ENCODE data around the gene KANK2. TPM values are rescaled to one million over a fixed set of nuclear protein-coding genes. Genes with fewer than 3 reads are reported as not detected.

KANK2 gene
- total and polyA plus RNA-seq, 2 donors (not counting 1 experiment from before 2014, with no cell fraction given) = 192 to 511 TPM

DNA sequence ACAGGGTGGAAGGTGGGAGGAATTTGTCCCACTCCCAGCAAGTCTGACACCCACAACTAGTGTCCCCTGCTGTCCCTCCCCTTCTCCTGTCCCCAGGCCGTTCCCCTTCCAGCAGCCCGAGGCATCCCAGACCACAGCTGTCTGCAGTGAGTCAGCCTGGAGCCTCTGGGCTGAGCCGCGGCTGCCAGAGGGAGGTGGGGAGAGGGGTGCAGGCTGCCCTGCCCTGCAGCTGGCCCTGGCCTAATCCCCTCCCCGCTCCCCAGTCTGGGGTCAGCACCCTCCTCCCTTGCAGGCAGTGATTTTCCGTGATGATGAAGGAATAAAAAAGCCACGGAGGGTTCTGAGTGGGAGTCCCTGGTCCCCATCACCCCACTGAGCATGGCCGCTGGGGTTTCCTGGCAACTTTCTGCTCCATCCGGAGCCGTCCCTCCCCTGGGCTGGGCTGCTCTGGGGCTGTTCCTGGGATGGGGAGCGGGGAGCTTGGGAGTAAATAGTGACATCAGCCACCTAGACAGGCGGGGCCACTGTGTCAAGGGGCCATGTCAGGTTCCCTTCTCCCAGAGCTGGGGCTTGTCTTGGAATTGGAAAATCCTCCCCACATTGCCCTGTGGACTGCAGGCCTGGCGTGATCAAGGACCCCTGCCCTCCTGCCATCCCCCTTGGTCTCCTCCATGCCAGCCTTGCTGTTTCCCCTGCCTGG, 58.6 kb downstream of the KANK2 start:
- no peaks in the 10 kb centered on the region for H3K36me3 ChIP-seq (ENCODE audit: control insufficient read depth, insufficient read depth, low read length)
- TF ChIP-seq EZH2 (IDR thresholded peaks at IDR 0.05; ENCODE audit: low read length, missing control alignments) = no peak
- TF ChIP-seq, protein P1, sequence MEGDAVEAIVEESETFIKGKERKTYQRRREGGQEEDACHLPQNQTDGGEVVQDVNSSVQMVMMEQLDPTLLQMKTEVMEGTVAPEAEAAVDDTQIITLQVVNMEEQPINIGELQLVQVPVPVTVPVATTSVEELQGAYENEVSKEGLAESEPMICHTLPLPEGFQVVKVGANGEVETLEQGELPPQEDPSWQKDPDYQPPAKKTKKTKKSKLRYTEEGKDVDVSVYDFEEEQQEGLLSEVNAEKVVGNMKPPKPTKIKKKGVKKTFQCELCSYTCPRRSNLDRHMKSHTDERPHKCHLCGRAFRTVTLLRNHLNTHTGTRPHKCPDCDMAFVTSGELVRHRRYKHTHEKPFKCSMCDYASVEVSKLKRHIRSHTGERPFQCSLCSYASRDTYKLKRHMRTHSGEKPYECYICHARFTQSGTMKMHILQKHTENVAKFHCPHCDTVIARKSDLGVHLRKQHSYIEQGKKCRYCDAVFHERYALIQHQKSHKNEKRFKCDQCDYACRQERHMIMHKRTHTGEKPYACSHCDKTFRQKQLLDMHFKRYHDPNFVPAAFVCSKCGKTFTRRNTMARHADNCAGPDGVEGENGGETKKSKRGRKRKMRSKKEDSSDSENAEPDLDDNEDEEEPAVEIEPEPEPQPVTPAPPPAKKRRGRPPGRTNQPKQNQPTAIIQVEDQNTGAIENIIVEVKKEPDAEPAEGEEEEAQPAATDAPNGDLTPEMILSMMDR (conservative IDR thresholded peaks at IDR 0.05 in 1 of 2, IDR thresholded peaks at IDR 0.05 in 1 of 2; ENCODE audit: low read depth in 1 of 2, low read length in 2 of 2) = no peak
- H3K4me1 ChIP-seq (ENCODE audit: control insufficient read depth, extremely low read depth, insufficient read depth, low read length) = peaks cover 39% of the 10 kb centered on the region
- peak overlapping the region; percentile 48 for H3K4me2 ChIP-seq (ENCODE audit: extremely low read depth, insufficient read depth, low read length)
- H3K27ac ChIP-seq (ENCODE audit: insufficient read depth, low read length) = peak overlapping the region; percentile 67
- no peaks in the 10 kb centered on the region for H3K9me3 ChIP-seq (ENCODE audit: control insufficient read depth, insufficient read depth, low read depth, low read length)
- H2AFZ ChIP-seq (ENCODE audit: low read length) = no peak overlapping the region
- no peak overlapping the region for H3K4me3 ChIP-seq (replicated peaks in 1 of 4; ENCODE audit: control extremely low read depth in 1 of 4, insufficient read depth in 1 of 4, low read depth in 3 of 4, low read length in 4 of 4)
- no peaks in the 10 kb centered on the region for H3K27me3 ChIP-seq (ENCODE audit: control insufficient read depth, insufficient read depth, low read length)
- no peaks in the 10 kb centered on the region for H4K20me1 ChIP-seq (ENCODE audit: control insufficient read depth, extremely low read depth, insufficient read depth, low read length)
- peak overlapping the region; percentile 16 for H3K9ac ChIP-seq (ENCODE audit: insufficient read depth, low read length)
- peak; percentile 80 to 83 for DNase-seq (ENCODE audit: low read depth in 2 of 2)
- no peaks in the 10 kb centered on the region for H3K79me2 ChIP-seq (ENCODE audit: control insufficient read depth, insufficient read depth, low read length)

DNA sequence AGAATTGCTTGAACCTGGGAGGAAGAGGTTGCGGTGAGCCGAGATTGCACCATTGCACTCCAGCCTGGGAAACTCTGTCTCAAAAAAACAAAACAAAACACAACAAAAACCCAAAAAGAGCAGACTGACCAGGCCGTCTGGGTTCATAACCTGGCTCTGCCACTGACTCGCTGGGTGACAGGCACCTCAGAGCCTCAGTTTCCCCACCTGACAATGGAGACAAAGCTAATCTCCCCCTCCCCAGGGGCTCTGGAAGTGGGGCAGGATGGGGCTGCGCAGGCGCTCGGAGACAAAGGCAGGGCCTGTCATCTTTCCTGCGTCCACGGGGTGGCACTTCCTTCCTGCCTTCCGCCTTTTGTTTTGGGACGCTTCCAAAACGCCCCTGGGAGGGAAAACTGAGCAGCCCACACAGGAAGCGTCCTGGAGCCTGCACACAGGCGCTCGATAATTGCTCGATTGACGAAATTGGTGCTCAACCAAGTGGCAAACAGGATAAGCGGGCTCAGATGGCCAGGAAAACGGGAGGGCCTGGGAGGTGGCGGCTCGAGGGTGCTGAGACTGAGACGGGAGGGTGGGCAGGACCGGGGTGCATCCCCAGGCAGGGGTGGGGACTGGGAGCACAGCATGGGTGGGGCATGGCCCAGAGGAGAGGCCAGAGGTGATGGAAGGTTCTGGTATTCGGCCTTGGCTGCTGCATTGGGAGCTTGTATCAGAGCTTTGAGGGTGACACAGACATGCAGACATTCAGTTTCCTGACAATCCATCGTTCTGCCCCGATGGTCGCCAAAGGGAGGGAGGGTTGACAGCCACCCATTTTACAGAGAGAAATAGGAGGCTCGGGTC, 59.6 kb downstream of the KANK2 start:
- Histone ChIP-seq H2AFZ (ENCODE audit: low read length) (peak overlapping the region; percentile 58), H3K27me3 (ENCODE audit: control insufficient read depth, insufficient read depth, low read length) (no peaks in the 10 kb centered on the region), H3K4me1 (ENCODE audit: control insufficient read depth, extremely low read depth, insufficient read depth, low read length) (peaks cover 29% of the 10 kb centered on the region), H3K9ac (ENCODE audit: insufficient read depth, low read length) (peak overlapping the region; percentile 45), H3K36me3 (ENCODE audit: control insufficient read depth, insufficient read depth, low read length) (peaks cover 6% of the 10 kb centered on the region), H3K9me3 (ENCODE audit: control insufficient read depth, insufficient read depth, low read depth, low read length) (no peaks in the 10 kb centered on the region), H3K27ac (ENCODE audit: insufficient read depth, low read length) (peak overlapping the region; percentile 67), H4K20me1 (ENCODE audit: control insufficient read depth, extremely low read depth, insufficient read depth, low read length) (no peaks in the 10 kb centered on the region), H3K79me2 (ENCODE audit: control insufficient read depth, insufficient read depth, low read length) (no peaks in the 10 kb centered on the region), H3K4me3 (replicated peaks in 1 of 4; ENCODE audit: control extremely low read depth in 1 of 4, insufficient read depth in 1 of 4, low read depth in 3 of 4, low read length in 4 of 4) (peak overlapping the region in 2 of 4 experiments; percentile 16 to 29), H3K4me2 (ENCODE audit: extremely low read depth, insufficient read depth, low read length) (peak overlapping the region; percentile 79)
- peak; percentile 81 to 95 for DNase-seq (ENCODE audit: low read depth in 2 of 2)
- TF ChIP-seq, protein P1 (conservative IDR thresholded peaks at IDR 0.05 in 1 of 2, IDR thresholded peaks at IDR 0.05 in 1 of 2; ENCODE audit: low read depth in 1 of 2, low read length in 2 of 2) = peak; percentile 76 to 83
- no peak for TF ChIP-seq EZH2 (IDR thresholded peaks at IDR 0.05; ENCODE audit: low read length, missing control alignments)

DNA sequence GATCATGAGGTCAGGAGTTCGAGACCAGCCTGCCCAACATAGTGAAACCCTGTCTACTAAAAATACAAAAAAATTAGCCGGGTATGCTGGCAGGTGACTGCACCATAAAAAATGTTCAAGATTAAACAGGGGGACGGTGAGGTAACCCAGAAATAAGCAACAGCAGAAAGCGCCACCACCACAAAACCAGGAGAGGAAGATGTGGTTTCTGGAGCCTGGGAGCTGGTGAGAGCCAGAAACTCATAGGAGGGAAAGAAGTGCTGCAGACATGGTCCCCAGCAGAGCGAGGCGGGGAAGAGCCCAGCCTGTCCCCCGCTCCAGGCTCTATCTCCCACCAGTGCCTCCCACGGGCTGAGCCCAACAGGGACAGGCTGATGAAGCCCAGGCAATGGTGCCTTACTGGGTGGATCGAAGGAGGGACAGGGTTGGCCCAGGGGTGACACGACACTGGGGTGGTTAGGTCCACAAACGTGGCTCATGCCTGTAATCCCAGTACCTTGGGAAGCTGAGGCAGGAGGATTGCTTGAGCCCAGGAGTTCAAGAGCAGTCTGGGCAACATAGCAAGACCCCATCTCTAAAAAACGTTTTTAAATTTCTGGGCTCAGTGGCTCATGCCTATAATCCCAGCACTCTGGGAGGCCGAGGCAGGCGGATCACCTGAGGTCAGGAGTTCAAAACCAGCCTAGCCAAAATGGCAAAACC, 60.8 kb downstream of the KANK2 start:
- Histone ChIP-seq H3K9me3 (ENCODE audit: control insufficient read depth, insufficient read depth, low read depth, low read length) (no peaks in the 10 kb centered on the region), H3K4me1 (ENCODE audit: control insufficient read depth, extremely low read depth, insufficient read depth, low read length) (peaks cover 21% of the 10 kb centered on the region), H3K4me2 (ENCODE audit: extremely low read depth, insufficient read depth, low read length) (no peak overlapping the region), H3K79me2 (ENCODE audit: control insufficient read depth, insufficient read depth, low read length) (peaks cover 2% of the 10 kb centered on the region), H4K20me1 (ENCODE audit: control insufficient read depth, extremely low read depth, insufficient read depth, low read length) (no peaks in the 10 kb centered on the region), H3K27me3 (ENCODE audit: control insufficient read depth, insufficient read depth, low read length) (no peaks in the 10 kb centered on the region), H3K27ac (ENCODE audit: insufficient read depth, low read length) (no peak overlapping the region), H2AFZ (ENCODE audit: low read length) (no peak overlapping the region), H3K9ac (ENCODE audit: insufficient read depth, low read length) (no peak overlapping the region), H3K4me3 (replicated peaks in 1 of 4; ENCODE audit: control extremely low read depth in 1 of 4, insufficient read depth in 1 of 4, low read depth in 3 of 4, low read length in 4 of 4) (no peak overlapping the region), H3K36me3 (ENCODE audit: control insufficient read depth, insufficient read depth, low read length) (peaks cover 13% of the 10 kb centered on the region)
- DNase-seq (ENCODE audit: low read depth in 2 of 2) = peak in 1 of 2 donors; percentile 51
- TF ChIP-seq, protein P1 (conservative IDR thresholded peaks at IDR 0.05 in 1 of 2, IDR thresholded peaks at IDR 0.05 in 1 of 2; ENCODE audit: low read depth in 1 of 2, low read length in 2 of 2) = no peak
- no peak for TF ChIP-seq EZH2 (IDR thresholded peaks at IDR 0.05; ENCODE audit: low read length, missing control alignments)
